PC-9 (cell line): ENCODE results near the gene ZDHHC19. TPM values are rescaled to one million over a fixed set of nuclear protein-coding genes. Genes with fewer than 3 reads are reported as not detected.

Source experiments
- BruUV-seq: library from RNA; stranded (reverse); fragments of 400-500 nt; replicated peaks from 2 replicates; lab custom pipeline; 2021; lab: Mats Ljungman, UMichigan
- CTCF ChIA-PET: fragments of 300-600 bp; sonication (Branson Sonifier 250); formaldehyde crosslinking; loops from one replicate; lab custom pipeline; 2022; ENCODE audit warnings: antibody characterized with exemption; lab: Charles Lee
- POLR2A ChIA-PET: fragments of 300-600 bp; sonication (Branson Sonifier 250); formaldehyde crosslinking; loops from one replicate; lab custom pipeline; 2022; ENCODE audit warnings: antibody characterized with exemption; ENCODE audit not compliant: unreplicated experiment; lab: Charles Lee
- DNase-seq, 2 experiments: peaks; one replicate each; pipeline versions ENCODE4 v3.0.0 to v3.0.0-alpha.2; 2015 to 2022; ENCODE audit warnings: mixed read lengths in 1 of 2
- H2AFZ ChIP-seq: fragments of 200-600 bp; sonication (generic); 2 replicates; pipeline ENCODE4 v1.8.1; 2017; ENCODE audit warnings: antibody characterized with exemption
- H3F3A ChIP-seq: fragments of 200-600 bp; sonication (generic); 2 replicates; pipeline ENCODE4 v1.8.1; 2017; ENCODE audit warnings: antibody characterized with exemption, mild to moderate bottlenecking, low read depth; ENCODE audit not compliant: insufficient read depth
- H3K27ac ChIP-seq: fragments of 200-600 bp; sonication (generic); 2 replicates; pipeline ENCODE4 v1.6.1; 2016; ENCODE audit warnings: mixed run types
- H3K27me3 ChIP-seq: fragments of 200-600 bp; sonication (generic); 2 replicates; pipeline ENCODE4 v1.6.1; 2016; ENCODE audit warnings: low read depth, mixed run types; ENCODE audit not compliant: insufficient read depth
- H3K36me3 ChIP-seq: fragments of 200-600 bp; sonication (generic); 2 replicates; pipeline ENCODE4 v1.6.1; 2016; ENCODE audit warnings: low read depth, mixed run types
- H3K4me1 ChIP-seq: fragments of 200-600 bp; sonication (generic); replicated peaks from 2 replicates; pipeline ENCODE4 v1.6.1; 2016; ENCODE audit warnings: mixed run types; ENCODE audit not compliant: insufficient read depth
- H3K4me2 ChIP-seq: fragments of 200-600 bp; sonication (generic); 2 replicates; pipeline ENCODE4 v1.6.1; 2017; ENCODE audit warnings: mixed run types
- H3K4me3 ChIP-seq: fragments of 200-600 bp; sonication (generic); 2 replicates; pipeline ENCODE4 v1.6.1; 2016; ENCODE audit warnings: mixed run types
- H3K79me2 ChIP-seq: fragments of 200-600 bp; sonication (generic); 2 replicates; pipeline ENCODE4 v1.6.1; 2017; ENCODE audit warnings: low read depth, mixed run types
- H3K9me2 ChIP-seq: fragments of 200-600 bp; sonication (generic); 2 replicates; pipeline ENCODE4 v1.8.1; 2017; ENCODE audit warnings: mild to moderate bottlenecking; ENCODE audit not compliant: insufficient read depth
- H3K9me3 ChIP-seq: fragments of 200-600 bp; sonication (generic); 2 replicates; pipeline ENCODE4 v1.8.1; 2016; ENCODE audit warnings: low read depth; ENCODE audit not compliant: insufficient read depth
- H4K20me1 ChIP-seq: fragments of 200-600 bp; sonication (generic); 2 replicates; pipeline ENCODE4 v1.8.1; 2017; ENCODE audit not compliant: insufficient read depth
- CTCF ChIP-seq: fragments of 200-600 bp; sonication (generic); conservative IDR thresholded peaks from 2 replicates; pipeline ENCODE4 v1.6.1; 2017; ENCODE audit warnings: mixed run types, antibody characterized with exemption, mild to moderate bottlenecking, moderate library complexity
- EZH2 ChIP-seq: fragments of 200-600 bp; sonication (generic); IDR thresholded peaks from 2 replicates; pipeline ENCODE4 v1.8.0; 2017; ENCODE audit warnings: antibody characterized with exemption, low read depth
- intact Hi-C: fragments of 100-400 bp; cut with micrococcal nuclease; formaldehyde crosslinking; loops from one replicate; pipeline ENCODE4 v1.10.0; 2022; ENCODE audit not compliant: unreplicated experiment
- total RNA-seq: library from RNA; stranded (reverse); gene quantifications from 2 replicates; pipeline ENCODE4 v1.2.3, GENCODE V29; 2021

The ZDHHC19 gene
- total RNA-seq, 1 experiment from 2014 or later = not detected

DNA sequence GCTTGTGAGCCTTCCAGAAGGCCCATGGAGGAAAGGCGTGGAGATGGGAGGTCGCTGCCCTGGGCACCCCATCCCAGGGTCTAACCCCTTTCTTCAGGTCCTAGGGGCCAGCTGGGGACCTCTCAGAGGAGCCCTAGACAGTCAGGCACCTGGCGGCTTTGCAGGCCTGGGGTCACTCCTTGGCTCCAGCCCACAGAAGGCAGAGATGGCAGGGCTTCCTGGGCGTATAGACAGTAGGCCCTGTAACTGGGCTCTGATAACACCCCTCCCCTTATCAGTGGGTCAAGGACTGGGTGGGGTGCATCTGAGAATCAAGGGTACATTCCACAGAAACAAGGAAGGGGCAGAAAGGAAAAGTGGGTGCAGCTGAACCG lies 16.7 kb downstream of the ZDHHC19 start:
- no TSS peak for BruUV-seq
- TF ChIP-seq CTCF (no peak), EZH2 (no peak)
- H3K9me3 ChIP-seq = no peaks in the 10 kb centered on the region
- DNase-seq = peak in 1 of 2 experiments; percentile 33
- 0 out of 2 replicates have a peak overlapping the region, but pooled peaks have one; percentile 39 for H3K4me2 ChIP-seq
- H3K27ac ChIP-seq = no peak overlapping the region
- H3K36me3 ChIP-seq = no peaks in the 10 kb centered on the region
- no peaks in the 10 kb centered on the region for H3K79me2 ChIP-seq
- peaks cover 14% of the 10 kb centered on the region for H3K4me1 ChIP-seq
- no peaks in the 10 kb centered on the region for H4K20me1 ChIP-seq
- POLR2A ChIA-PET = no interaction called here
- intact Hi-C loops = loop anchor here (2.0 to 10.0 kb wide), 2 partner anchors 52 to 340 kb away; no protein-coding TSS in a partner anchor
- no peak overlapping the region for H3K4me3 ChIP-seq
- peaks cover 5% of the 10 kb centered on the region; the same call in 1 of the 2 replicates for H3F3A ChIP-seq
- H2AFZ ChIP-seq = 0 out of 2 replicates have a peak overlapping the region, but pooled peaks have one; percentile 14
- CTCF ChIA-PET = no interaction called here
- H3K27me3 ChIP-seq = no peaks in the 10 kb centered on the region
- H3K9me2 ChIP-seq = no peaks in the 10 kb centered on the region

GRCh38 chr3:196193736-196194541 lies 17.3 kb downstream of the ZDHHC19 start:
- ChIA-PET POLR2A (interaction anchor here (0.5 to 0.7 kb wide), 4 partner anchors 58 to 281 kb away, joined by 3 to 9 read pairs (median 5); no protein-coding TSS in a partner anchor), CTCF (no interaction called here)
- H3K9me3 ChIP-seq = no peaks in the 10 kb centered on the region
- H4K20me1 ChIP-seq = no peaks in the 10 kb centered on the region
- peak overlapping the region; percentile 14; the same call in 1 of the 2 replicates for H2AFZ ChIP-seq
- BruUV-seq = no TSS peak
- H3K4me1 ChIP-seq = peaks cover 14% of the 10 kb centered on the region
- H3K27ac ChIP-seq = no peak overlapping the region
- H3K27me3 ChIP-seq = no peaks in the 10 kb centered on the region
- no peaks in the 10 kb centered on the region for H3K79me2 ChIP-seq
- H3K4me3 ChIP-seq = no peak overlapping the region
- peaks cover 5% of the 10 kb centered on the region; the same call in 1 of the 2 replicates for H3F3A ChIP-seq
- intact Hi-C loops = loop anchor here (2.0 to 10.0 kb wide), 2 partner anchors 51 to 339 kb away; no protein-coding TSS in a partner anchor
- DNase-seq = peak; percentile 60 to 62
- no peaks in the 10 kb centered on the region for H3K9me2 ChIP-seq
- TF ChIP-seq CTCF = no peak
- no peak for TF ChIP-seq EZH2
- peak overlapping the region; percentile 39 for H3K4me2 ChIP-seq
- H3K36me3 ChIP-seq = no peaks in the 10 kb centered on the region

DNA sequence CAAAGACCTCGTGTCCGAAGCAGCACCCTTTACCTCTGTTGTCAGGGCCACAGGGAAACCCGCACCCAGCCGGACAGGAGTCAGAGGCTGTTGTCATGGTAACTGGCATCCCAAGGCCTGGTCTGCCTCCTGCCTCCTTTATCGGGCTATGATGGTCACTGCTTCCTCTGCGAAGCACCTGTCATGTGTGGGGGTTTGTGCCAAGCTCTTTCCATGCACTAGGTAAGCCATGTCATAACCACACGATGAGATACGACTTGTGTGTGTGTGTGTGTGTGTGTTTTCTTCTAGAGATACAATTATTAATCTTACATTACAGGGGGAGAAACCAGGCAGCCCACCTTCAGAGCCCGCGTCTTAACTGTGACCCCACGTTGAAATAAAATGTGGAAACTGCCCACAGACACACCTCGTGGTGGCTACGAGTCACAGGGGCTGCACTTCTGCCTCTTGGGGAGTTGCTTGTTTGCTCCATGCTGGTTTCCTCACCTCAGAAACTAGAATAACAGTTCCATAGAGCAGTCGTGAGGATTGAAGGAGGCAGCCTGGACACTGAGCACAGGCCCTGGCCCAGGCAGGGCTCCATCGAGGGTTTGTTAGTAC lies 18.0 kb downstream of the ZDHHC19 start:
- Histone ChIP-seq H3K4me2 (0 out of 2 replicates have a peak overlapping the region, but pooled peaks have one; percentile 39), H3K4me3 (no peak overlapping the region), H3K36me3 (no peaks in the 10 kb centered on the region), H3K79me2 (no peaks in the 10 kb centered on the region), H4K20me1 (no peaks in the 10 kb centered on the region), H3K4me1 (peaks cover 14% of the 10 kb centered on the region), H3K9me3 (no peaks in the 10 kb centered on the region), H3K27ac (no peak overlapping the region), H3F3A (peaks cover 5% of the 10 kb centered on the region; the same call in 1 of the 2 replicates), H3K9me2 (no peaks in the 10 kb centered on the region), H2AFZ (no peak overlapping the region), H3K27me3 (no peaks in the 10 kb centered on the region)
- ChIA-PET CTCF (no interaction called here), POLR2A (interaction anchor here (0.5 to 0.6 kb wide), 3 partner anchors 57 to 119 kb away, joined by 6 to 12 read pairs (median 9); no protein-coding TSS in a partner anchor)
- BruUV-seq = no TSS peak
- peak in 1 of 2 experiments; percentile 42 for DNase-seq
- intact Hi-C loops = loop anchor here (10.0 kb wide), 1 partner anchor 338 kb away; no protein-coding TSS in a partner anchor
- no peak for TF ChIP-seq EZH2
- no peak for TF ChIP-seq CTCF
